GM20000 (cell line): ENCODE data around the gene TAOK2.

Experiments
- DNase-seq: peaks from one replicate; pipeline ENCODE4 v3.0.0; 2012; ENCODE audit warnings: low spot score
- CTCF ChIP-seq: IDR thresholded peaks from 2 replicates; pipeline ENCODE4 v1.5.1; 2012; ENCODE audit warnings: mild to moderate bottlenecking, control low read depth; ENCODE audit errors: extremely low read depth, missing control alignments

TAOK2 gene

GRCh38 chr16:29978081-29978480 lies 4.4 kb downstream of the TAOK2 start:
- DNase-seq: no peak
- TF ChIP-seq CTCF: no peak

- DNase-seq: no peak
- no peak for TF ChIP-seq CTCF
Observed at GRCh38 chr16:29978564-29979270, 5.0 kb downstream of the TAOK2 start.

GRCh38 chr16:29982560-29983419 lies 9.1 kb downstream of the TAOK2 start:
- no peak for TF ChIP-seq CTCF
- no peak for DNase-seq

GRCh38 chr16:29983420-29984136 lies 9.9 kb downstream of the TAOK2 start:
- no peak for TF ChIP-seq CTCF
- DNase-seq: no peak

GRCh38 chr16:29984137-29984763 lies 10.6 kb downstream of the TAOK2 start:
- TF ChIP-seq CTCF: no peak
- no peak for DNase-seq

GRCh38 chr16:29984764-29985147 lies 11.1 kb downstream of the TAOK2 start:
- no peak for TF ChIP-seq CTCF

More at GRCh38 chr16:29984764-29985147, 11.1 kb downstream of the TAOK2 start:
- no peak for DNase-seq
